Measurements from ENCODE around the gene ITM2B.
"Not testable (repeated sequence)": the region's sequence is repeated elsewhere in the genome, so short reads cannot be mapped to it uniquely, and the experiment has no call there.

The ITM2B gene

DNA sequence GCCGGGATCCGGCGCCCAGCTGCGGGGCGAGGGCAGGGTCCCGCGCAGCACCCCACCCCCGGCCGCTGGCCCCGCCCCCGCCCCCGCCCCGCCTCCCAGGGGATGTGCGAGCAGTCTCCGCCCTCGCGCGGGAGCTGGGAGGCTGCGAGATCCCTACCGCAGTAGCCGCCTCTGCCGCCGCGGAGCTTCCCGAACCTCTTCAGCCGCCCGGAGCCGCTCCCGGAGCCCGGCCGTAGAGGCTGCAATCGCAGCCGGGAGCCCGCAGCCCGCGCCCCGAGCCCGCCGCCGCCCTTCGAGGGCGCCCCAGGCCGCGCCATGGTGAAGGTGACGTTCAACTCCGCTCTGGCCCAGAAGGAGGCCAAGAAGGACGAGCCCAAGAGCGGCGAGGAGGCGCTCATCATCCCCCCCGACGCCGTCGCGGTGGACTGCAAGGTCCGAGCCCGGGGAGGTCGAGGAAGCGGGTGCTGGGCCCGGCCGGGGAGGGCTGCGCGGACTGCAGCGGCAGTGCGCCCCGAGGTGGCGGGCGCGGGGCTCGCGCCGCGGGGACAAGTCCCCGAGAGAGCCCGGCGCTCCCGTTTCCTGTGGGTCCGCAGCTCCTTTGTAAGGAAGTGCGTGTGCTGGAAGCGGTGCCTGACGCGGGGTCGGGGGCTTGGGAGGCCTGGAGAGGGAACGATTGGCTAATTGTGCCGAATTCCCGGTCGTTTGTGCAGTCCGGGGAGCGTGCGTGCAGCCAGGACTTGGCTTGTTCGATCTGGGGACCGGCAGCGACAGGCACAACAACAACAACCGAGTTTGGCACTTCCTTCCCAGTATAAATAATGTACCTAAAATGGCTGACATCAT is at the start of gene ITM2B:
Gene ITM2B (plus strand): TSS at position 161 of the 843 bp plus-strand sequence. CDS start 155 bp downstream, at position 316.
- peak; percentile 83 for DNase-seq (ENCODE audit: low spot score)

DNA sequence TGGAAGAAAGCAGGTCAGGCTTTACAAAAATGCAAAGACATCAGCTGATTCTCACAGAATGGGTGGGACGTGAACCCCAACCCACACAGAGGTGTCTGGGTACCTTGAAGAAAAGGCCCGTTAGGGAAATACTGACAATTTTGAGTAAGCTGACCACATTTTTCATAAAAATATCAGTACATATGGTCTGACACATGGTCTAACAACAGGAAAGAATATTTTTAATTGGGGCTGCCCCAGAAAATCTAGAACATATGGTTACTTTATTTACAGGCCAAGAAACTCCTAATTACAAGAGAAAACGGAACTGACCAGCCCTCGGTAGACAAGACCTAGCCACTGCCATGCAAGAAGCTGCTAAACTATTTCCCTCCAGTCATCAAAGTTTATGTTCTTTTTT is 48.7 kb upstream of the ITM2B start:
- DNase-seq (ENCODE audit: low spot score) = no peak

DNA sequence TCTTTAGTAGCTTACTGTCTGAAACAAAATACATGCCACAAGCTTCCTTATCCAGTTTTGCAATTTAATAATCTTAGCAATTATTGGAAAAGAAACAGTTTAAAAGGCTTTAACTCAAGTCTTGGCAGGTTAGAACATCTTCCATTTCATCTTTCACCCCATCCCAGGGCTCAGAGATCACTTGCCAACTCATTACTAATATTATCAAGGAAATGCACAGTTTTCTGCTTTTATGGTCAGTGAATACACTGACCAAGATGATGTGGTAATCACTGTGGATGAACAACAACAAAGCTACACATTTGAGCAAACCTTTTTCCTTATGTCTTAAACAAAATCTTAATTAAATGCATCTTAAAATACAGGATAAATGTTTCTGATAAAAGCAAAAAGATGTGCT is 48.0 kb upstream of the ITM2B start:
- DNase-seq (ENCODE audit: low spot score) = no peak

DNA sequence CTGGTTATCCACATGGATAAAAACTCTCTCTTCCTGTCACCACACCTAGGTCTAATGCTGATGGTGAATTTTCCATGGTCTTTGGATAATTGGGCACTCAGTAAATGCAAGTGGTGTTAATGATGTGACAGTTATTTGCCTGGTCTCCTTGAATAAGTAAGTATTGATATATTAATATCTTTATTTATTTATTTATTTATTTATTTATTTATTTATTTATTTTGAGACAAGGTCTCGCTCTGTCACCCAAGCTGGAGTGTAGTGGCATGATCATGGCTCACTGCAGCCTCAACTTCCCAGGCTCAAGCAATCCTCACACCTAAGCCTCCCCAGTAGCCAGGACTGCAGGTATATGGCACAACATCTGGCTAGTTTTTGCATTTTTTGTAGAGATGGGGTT is 46.3 kb upstream of the ITM2B start:
- DNase-seq (ENCODE audit: low spot score) = no peak

- no peak for DNase-seq (ENCODE audit: low spot score)
These were observed 44.9 kb upstream of the ITM2B start for GRCh38 chr13:48188131-48188530.

- no peak for DNase-seq (ENCODE audit: low spot score)
These were observed 44.4 kb upstream of the ITM2B start for GRCh38 chr13:48188601-48189000.

DNA sequence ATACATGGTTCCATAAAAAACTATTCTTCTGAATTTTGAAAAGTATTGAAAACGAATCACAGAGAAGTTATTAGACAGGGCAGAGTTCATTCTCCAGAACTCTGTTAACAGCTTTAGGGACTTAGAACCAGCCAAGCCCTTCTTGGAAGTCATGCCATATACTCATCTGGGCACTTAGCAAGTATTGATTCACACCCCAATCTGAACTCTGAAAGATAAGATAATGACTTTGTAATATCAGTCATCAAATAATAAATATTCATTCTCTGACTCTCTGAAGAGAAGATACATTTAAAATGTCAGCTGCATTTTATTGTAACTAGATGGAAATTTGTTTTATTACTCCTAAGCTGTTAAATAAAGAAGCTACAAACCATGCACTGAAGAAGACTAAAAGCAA is 43.8 kb upstream of the ITM2B start:
- DNase-seq (ENCODE audit: low spot score) = no peak

- DNase-seq (ENCODE audit: low spot score) = no peak
These were observed 40.5 kb upstream of the ITM2B start for GRCh38 chr13:48192411-48192935.

DNA sequence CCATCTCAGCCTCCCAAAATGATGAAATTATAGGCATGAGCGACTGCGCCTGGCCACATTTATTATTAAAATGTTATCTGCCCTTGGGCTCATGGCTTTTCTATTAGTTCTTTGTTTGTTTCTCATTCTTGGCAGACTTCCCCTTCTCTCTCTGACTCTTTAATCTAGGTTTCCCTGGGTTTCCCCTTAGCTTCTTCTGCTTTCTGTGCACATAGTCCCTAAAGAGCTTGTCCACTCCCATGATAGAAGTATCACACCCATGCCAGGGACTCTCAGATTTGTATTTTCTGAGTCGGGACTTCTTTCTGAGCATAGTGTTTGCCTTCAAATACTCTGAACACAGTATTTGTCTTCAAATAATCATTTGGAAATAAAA is 38.6 kb upstream of the ITM2B start:
- peak; percentile 29 for DNase-seq (ENCODE audit: low spot score)

DNA sequence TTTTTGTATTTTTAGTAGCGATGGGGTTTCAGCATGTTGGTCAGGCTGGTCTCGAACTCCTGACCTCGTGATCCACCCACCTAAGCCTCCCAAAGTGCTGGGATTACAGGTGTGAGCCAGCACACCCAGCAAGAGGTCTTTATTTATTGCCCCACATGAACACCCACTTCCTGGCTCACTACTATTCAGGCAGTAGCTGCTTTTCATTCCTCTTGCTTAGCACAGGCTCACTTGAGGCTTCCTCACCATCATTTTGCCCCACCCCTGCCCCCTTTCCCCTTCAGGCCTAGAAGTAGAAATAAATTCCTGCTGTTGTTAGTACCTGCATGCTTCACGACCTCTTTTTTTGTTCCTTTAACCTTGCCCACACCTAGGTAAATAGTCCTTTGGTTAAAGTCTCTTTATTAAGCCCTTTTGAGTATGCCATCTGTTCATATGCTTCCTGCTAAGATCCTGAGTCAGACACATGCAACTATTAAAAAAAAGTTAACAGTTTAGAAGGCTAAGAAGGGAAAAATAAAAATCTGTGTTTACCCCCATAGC is 33.5 kb upstream of the ITM2B start:
- no peak for DNase-seq (ENCODE audit: low spot score)

- no peak for DNase-seq (ENCODE audit: low spot score)
These were observed 32.0 kb upstream of the ITM2B start for GRCh38 chr13:48201044-48201443.

DNA sequence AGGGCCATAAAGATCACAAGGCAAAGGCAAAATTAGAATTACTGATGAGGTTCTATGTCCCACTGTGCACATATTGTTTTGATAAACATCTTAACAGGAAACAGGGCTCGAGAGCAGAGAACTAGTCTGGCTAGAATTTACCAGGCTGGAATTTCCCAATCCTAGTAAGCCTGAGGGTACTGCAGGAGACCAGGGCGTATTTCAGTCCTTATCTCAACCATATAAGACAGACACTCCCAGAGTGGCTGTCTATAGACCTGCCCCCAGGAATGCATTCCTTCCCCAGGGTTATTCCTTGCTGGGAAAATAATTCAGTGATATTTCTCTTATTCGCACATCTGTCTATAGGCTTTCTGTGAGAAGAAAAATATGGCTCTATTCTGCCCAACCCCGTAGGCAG is 25.8 kb upstream of the ITM2B start:
- not testable (repeated sequence) for DNase-seq (ENCODE audit: low spot score)

- peak; percentile 89 for DNase-seq (ENCODE audit: low spot score)
These were observed 22.8 kb upstream of the ITM2B start for GRCh38 chr13:48210178-48210577.

- DNase-seq (ENCODE audit: low spot score) = peak; percentile 93
These were observed 18.4 kb upstream of the ITM2B start for GRCh38 chr13:48214519-48215121.

- DNase-seq (ENCODE audit: low spot score) = peak; percentile 95
These were observed 17.3 kb upstream of the ITM2B start for GRCh38 chr13:48215511-48216203.

DNA sequence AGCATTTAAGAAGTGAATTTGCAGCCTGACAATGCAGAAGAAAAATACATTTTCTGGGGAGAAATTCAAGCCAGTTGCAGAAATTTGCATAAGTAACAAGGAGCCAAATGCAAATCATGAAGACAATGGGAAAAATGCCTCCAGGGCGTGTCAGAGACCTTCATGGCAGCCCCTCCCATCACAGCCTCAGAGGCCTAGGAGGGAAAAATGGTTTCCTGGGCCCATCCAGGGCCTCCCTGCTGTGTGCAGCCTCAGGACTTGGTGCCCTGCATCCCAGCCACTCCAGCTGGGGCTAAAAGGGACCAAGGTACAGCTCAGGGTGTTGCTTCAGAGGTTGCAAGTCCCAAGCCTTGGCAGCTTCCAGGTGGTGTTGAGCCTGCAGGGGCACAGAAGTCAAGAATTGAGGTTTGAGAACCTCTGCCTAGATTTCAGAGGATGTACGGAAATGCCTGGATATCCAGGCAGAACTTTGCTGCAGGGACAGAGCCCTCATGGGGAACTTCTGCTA is 16.7 kb upstream of the ITM2B start:
- peak; percentile 51 for DNase-seq (ENCODE audit: low spot score)

DNA sequence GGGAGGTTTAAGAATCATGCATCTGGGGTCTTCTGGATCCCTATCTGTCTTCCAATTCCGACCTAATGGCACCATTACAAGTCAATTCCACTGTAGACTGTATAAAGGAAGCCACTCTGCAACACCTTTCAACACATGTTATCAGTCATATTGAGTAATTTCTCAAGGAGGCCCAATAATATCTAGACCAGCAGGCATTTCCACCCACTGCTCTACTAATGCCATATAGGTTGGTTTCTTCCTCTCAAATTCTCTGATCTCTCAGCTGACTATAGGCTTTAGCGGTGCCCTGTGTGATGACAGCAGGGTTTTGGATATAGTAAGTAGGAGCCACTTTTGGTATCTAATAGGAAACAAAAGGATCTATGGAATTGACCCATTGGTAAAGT is 12.4 kb upstream of the ITM2B start:
- DNase-seq (ENCODE audit: low spot score) = no peak

DNA sequence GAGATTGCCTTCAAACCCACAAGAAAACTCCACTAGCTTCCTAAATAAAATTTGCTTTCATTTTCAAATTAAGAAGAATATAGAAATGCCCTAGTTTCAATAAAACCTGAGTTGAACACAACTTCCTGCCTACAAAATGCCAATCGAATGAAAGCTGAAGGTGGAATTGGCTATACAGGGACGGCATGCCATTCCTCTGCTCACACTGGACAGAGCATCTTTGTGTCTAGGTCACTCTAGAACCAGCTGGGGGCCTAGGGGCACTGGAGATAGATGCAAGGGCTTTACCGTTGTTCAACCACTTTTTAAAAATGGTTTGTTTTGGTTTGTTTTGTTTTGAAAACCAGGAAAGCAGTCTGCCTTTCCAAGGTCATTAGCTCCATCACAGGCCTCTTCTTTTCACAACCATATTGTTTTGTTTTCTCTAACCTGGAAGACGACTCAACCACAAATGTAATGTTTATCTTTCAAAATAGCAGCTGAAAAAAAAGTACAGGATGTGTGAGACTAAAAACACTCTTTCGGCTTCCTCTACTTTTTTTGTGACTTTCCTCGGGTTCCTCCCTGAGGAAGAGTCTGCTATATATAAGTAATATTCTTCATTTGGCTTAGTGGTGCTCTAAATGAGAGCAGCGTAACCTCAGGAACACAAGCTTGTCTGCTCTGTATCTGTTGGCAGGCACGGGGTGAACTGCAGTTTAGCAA is 11.9 kb upstream of the ITM2B start:
- no peak for DNase-seq (ENCODE audit: low spot score)

DNA sequence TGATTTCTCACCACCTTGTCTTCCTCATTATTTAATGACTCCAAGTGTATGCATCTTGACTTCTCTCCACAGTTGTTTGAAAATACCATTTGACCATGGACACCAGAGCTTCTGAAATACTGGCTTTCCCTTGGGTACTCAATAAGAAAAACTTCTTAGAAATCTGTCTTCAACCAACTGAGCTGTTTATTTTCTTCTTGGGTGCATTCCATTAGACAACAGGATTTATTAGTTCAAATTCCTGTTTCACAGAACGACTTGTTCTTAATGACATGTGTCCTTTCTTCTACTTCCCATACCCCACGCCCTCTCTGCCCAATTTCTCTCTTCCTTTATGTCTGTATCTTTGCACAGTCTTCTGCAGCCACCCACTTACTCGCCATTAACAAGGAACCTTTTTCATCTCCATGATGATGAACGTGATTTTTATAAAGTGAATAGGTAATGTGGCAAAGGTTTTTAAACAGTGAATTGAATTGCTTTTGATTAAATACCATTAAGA is 11.3 kb upstream of the ITM2B start:
- DNase-seq (ENCODE audit: low spot score) = no peak

DNA sequence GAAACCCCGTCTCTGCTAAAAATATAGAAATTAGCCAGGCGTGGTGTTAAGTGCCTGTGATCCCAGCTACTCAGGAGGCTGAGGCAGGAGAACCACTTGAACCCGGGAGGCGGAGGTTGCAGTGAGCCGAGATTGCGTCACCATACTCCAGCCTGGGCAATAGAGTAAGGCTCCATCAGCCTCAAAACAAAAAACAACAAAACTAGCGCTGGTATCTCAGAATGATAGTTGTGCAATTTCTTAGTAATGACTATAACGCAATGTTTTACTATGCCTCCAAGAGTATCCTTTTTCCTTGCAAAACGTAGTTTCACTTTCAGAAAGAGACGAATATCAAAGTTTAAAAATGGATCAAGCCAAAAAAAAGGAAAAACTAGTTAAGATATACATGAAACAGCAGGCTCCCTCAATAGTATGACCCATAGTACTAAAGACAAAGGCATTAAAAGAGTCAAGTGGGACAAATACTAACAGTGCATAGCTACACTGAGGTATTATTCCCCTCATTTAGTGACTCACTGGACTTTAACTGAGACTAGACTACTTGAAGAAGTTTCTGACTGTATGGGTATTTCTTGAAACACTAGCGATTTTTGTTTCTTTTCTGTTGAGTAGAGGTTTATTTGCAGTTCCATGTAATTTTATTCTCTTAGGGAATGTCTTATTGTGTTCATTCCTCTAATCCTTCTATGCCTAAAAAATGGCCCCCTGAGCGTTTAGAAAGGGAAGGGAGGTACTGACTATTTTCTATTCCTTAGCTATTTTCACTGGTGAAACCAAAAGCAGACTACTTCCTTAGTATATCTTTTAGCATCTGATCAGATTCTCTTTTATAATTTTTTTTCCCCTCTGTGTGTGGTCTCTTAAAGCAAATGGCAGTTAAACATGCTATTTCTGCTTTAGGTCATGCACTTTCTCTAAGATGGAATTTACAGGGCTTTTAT is 10.4 kb upstream of the ITM2B start:
- DNase-seq (ENCODE audit: low spot score) = peak; percentile 35

All from kidney tubule cell (primary cell).